ENCODE results near the gene P2RY2.

Gene P2RY2

GRCh38 chr11:73210916-73211667 is 7.0 kb upstream of the P2RY2 start:
- WGBS (ENCODE audit: insufficient coverage), result 100% methylated on average over 2 of the region's 4 CpGs
- H3K27me3 ChIP-seq (replicated peaks in 2 of 5; ENCODE audit: control insufficient read depth in 4 of 5, insufficient read depth in 5 of 5, low read length in 4 of 5), result no peaks in the 10 kb centered on the region
- ChIA-PET POLR2A (no interaction called here), CTCF (interaction anchor here (1.1 to 3.8 kb wide), 3 partner anchors 25 to 140 kb away, joined by 3 to 12 read pairs (median 11); no protein-coding TSS in a partner anchor)
- no peak overlapping the region for H3K4me3 ChIP-seq (ENCODE audit: control insufficient read depth in 1 of 7, extremely low read depth in 1 of 7, insufficient read depth in 4 of 7, low read depth in 2 of 7, low read length in 6 of 7)
- no peaks in the 10 kb centered on the region for H3K36me3 ChIP-seq (ENCODE audit: control insufficient read depth in 4 of 4, insufficient read depth in 4 of 4, low read length in 3 of 4)
- H3K27ac ChIP-seq (ENCODE audit: insufficient read depth in 1 of 2, low read depth in 1 of 2, low read length in 2 of 2, poor library complexity in 1 of 2, severe bottlenecking in 2 of 2), result no peak overlapping the region
- peaks cover 0 to 27% (median 2%) of the 10 kb centered on the region in 4 experiments for H3K4me1 ChIP-seq (ENCODE audit: control extremely low read depth in 1 of 4, control insufficient read depth in 4 of 4, insufficient read depth in 4 of 4, low read length in 3 of 4)
- no peak for DNase-seq
- no peaks in the 10 kb centered on the region for H3K9me3 ChIP-seq (ENCODE audit: control extremely low read depth in 1 of 5, control insufficient read depth in 4 of 5, insufficient read depth in 2 of 5, low read depth in 1 of 5, low read length in 4 of 5)

GRCh38 chr11:73213196-73214143 is 4.6 kb upstream of the P2RY2 start:
- Histone ChIP-seq H3K36me3 (ENCODE audit: control insufficient read depth in 4 of 4, insufficient read depth in 4 of 4, low read length in 3 of 4) (no peaks in the 10 kb centered on the region), H3K4me1 (ENCODE audit: control extremely low read depth in 1 of 4, control insufficient read depth in 4 of 4, insufficient read depth in 4 of 4, low read length in 3 of 4) (peaks cover 0 to 35% (median 9%) of the 10 kb centered on the region in 4 experiments), H3K4me3 (ENCODE audit: control insufficient read depth in 1 of 7, extremely low read depth in 1 of 7, insufficient read depth in 4 of 7, low read depth in 2 of 7, low read length in 6 of 7) (no peak overlapping the region), H3K27me3 (replicated peaks in 2 of 5; ENCODE audit: control insufficient read depth in 4 of 5, insufficient read depth in 5 of 5, low read length in 4 of 5) (peaks cover 0 to 4% (median 0%) of the 10 kb centered on the region in 5 experiments), H3K27ac (ENCODE audit: insufficient read depth in 1 of 2, low read depth in 1 of 2, low read length in 2 of 2, poor library complexity in 1 of 2, severe bottlenecking in 2 of 2) (no peak overlapping the region), H3K9me3 (ENCODE audit: control extremely low read depth in 1 of 5, control insufficient read depth in 4 of 5, insufficient read depth in 2 of 5, low read depth in 1 of 5, low read length in 4 of 5) (no peaks in the 10 kb centered on the region)
- ChIA-PET CTCF (interaction anchor here (0.6 to 3.8 kb wide), 9 partner anchors 16 to 488 kb away, joined by 3 to 12 read pairs (median 3); no protein-coding TSS in a partner anchor), POLR2A (interaction anchor here (0.5 to 0.6 kb wide), 2 partner anchors 10 to 77 kb away, joined by 3 to 5 read pairs; no protein-coding TSS in a partner anchor)
- no peak for DNase-seq
- 100% methylated on average over 4 of the region's 8 CpGs for WGBS (ENCODE audit: insufficient coverage)

DNA sequence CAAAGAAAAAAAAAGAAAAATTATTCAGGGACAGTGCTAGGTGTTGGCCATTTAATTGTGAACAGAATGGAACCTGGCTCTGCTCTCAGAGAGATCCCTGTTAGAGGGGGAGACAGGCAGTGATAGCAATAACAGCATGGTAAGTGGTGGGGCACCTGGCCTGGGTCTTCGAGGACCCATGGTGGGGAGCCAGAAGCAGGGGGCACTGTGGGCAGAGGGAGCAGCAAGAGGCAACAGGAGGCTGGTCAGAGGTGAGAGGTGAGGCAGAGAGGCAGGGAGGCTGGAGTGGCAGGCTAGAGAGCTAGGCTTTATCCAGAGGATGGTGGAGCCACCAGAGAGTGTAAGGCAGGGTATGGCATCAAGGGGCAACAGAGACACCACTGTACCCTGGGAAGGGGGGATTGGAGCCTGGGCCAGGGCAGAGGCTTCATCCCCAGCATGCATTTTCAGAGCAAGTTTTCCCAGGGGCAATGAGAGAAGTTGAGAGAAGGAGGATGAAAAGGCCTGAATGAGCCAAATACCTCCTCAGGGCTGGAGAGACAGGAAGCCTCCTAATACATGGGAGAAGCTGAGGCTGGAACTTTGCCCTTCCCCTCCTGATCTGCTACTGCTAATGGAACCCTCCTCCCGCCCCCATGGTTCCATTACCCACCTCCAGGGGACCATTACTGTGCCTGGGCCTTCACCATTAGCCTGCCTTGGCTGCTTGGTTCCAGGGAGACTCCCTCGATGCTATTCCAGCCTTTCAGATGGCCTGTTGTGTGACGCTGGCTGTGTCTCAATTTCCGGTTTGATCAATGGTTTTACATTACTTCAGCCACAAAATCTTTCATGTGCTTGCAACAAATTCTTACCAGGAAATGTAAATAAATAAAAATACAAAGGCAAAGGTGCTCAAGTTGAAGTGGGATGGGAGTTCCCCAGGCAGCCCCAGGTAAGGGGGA is 2.6 kb upstream of the P2RY2 start:
- ChIA-PET POLR2A (no interaction called here), CTCF (interaction anchor here (0.9 to 3.8 kb wide), 4 partner anchors 9 to 37 kb away, joined by 3 to 14 read pairs (median 7); no protein-coding TSS in a partner anchor)
- Histone ChIP-seq H3K27ac (ENCODE audit: insufficient read depth in 1 of 2, low read depth in 1 of 2, low read length in 2 of 2, poor library complexity in 1 of 2, severe bottlenecking in 2 of 2) (no peak overlapping the region), H3K36me3 (ENCODE audit: control insufficient read depth in 4 of 4, insufficient read depth in 4 of 4, low read length in 3 of 4) (no peaks in the 10 kb centered on the region), H3K9me3 (ENCODE audit: control extremely low read depth in 1 of 5, control insufficient read depth in 4 of 5, insufficient read depth in 2 of 5, low read depth in 1 of 5, low read length in 4 of 5) (no peaks in the 10 kb centered on the region), H3K27me3 (replicated peaks in 2 of 5; ENCODE audit: control insufficient read depth in 4 of 5, insufficient read depth in 5 of 5, low read length in 4 of 5) (peaks cover 0 to 17% (median 5%) of the 10 kb centered on the region in 5 experiments), H3K4me1 (ENCODE audit: control extremely low read depth in 1 of 4, control insufficient read depth in 4 of 4, insufficient read depth in 4 of 4, low read length in 3 of 4) (peaks cover 0 to 41% (median 15%) of the 10 kb centered on the region in 4 experiments), H3K4me3 (ENCODE audit: control insufficient read depth in 1 of 7, extremely low read depth in 1 of 7, insufficient read depth in 4 of 7, low read depth in 2 of 7, low read length in 6 of 7) (no peak overlapping the region)
- no peak for DNase-seq
- WGBS (ENCODE audit: insufficient coverage), result 92% methylated on average over 3 of the region's 5 CpGs

DNA sequence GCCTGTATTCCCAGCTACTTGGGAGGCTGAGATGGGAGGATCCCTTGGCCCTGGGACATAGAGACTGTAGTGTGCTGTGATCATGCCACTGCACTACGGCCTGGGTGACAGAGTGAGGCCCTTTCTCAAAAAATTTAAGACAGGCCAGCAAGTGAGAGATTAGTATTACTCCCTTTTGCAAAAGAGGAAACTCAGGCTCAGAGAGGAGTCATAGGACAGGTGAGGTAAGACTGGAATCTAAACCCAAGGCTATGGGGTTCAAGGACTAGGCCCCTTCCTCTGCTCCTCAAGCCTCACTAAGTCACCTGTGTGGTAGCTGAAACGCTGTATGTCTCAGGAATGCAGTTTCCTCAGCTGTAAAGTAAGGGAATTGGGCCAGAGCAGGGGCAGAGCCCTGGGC is 1.6 kb upstream of the P2RY2 start:
- ChIA-PET POLR2A (no interaction called here), CTCF (interaction anchor here (0.9 to 3.6 kb wide), 6 partner anchors 16 to 38 kb away, joined by 3 to 14 read pairs (median 4); no protein-coding TSS in a partner anchor)
- no peak for DNase-seq
- Histone ChIP-seq H3K9me3 (ENCODE audit: control extremely low read depth in 1 of 5, control insufficient read depth in 4 of 5, insufficient read depth in 2 of 5, low read depth in 1 of 5, low read length in 4 of 5) (no peaks in the 10 kb centered on the region), H3K27ac (ENCODE audit: insufficient read depth in 1 of 2, low read depth in 1 of 2, low read length in 2 of 2, poor library complexity in 1 of 2, severe bottlenecking in 2 of 2) (no peak overlapping the region), H3K27me3 (replicated peaks in 2 of 5; ENCODE audit: control insufficient read depth in 4 of 5, insufficient read depth in 5 of 5, low read length in 4 of 5) (peaks cover 0 to 17% (median 5%) of the 10 kb centered on the region in 5 experiments), H3K36me3 (ENCODE audit: control insufficient read depth in 4 of 4, insufficient read depth in 4 of 4, low read length in 3 of 4) (no peaks in the 10 kb centered on the region), H3K4me1 (ENCODE audit: control extremely low read depth in 1 of 4, control insufficient read depth in 4 of 4, insufficient read depth in 4 of 4, low read length in 3 of 4) (peaks cover 0 to 45% (median 15%) of the 10 kb centered on the region in 4 experiments), H3K4me3 (ENCODE audit: control insufficient read depth in 1 of 7, extremely low read depth in 1 of 7, insufficient read depth in 4 of 7, low read depth in 2 of 7, low read length in 6 of 7) (no peak overlapping the region)
- WGBS (ENCODE audit: insufficient coverage), result 100% methylated on average over 2 of the region's 2 CpGs

GRCh38 chr11:73217131-73217809 is 811 bp upstream of the P2RY2 start:
- WGBS (ENCODE audit: insufficient coverage), result 95% methylated on average over 12 of the region's 15 CpGs
- H3K4me3 ChIP-seq (ENCODE audit: control insufficient read depth in 1 of 7, extremely low read depth in 1 of 7, insufficient read depth in 4 of 7, low read depth in 2 of 7, low read length in 6 of 7), result peak overlapping the region in 1 of 7 experiments; percentile 78
- ChIA-PET CTCF (interaction anchor here (0.9 to 3.6 kb wide), 11 partner anchors 10 to 54 kb away, joined by 3 to 14 read pairs (median 4); no protein-coding TSS in a partner anchor), POLR2A (no interaction called here)
- no peak overlapping the region for H3K27ac ChIP-seq (ENCODE audit: insufficient read depth in 1 of 2, low read depth in 1 of 2, low read length in 2 of 2, poor library complexity in 1 of 2, severe bottlenecking in 2 of 2)
- no peaks in the 10 kb centered on the region for H3K9me3 ChIP-seq (ENCODE audit: control extremely low read depth in 1 of 5, control insufficient read depth in 4 of 5, insufficient read depth in 2 of 5, low read depth in 1 of 5, low read length in 4 of 5)
- H3K36me3 ChIP-seq (ENCODE audit: control insufficient read depth in 4 of 4, insufficient read depth in 4 of 4, low read length in 3 of 4), result no peaks in the 10 kb centered on the region
- peaks cover 0 to 17% (median 5%) of the 10 kb centered on the region in 5 experiments for H3K27me3 ChIP-seq (replicated peaks in 2 of 5; ENCODE audit: control insufficient read depth in 4 of 5, insufficient read depth in 5 of 5, low read length in 4 of 5)
- peaks cover 0 to 47% (median 15%) of the 10 kb centered on the region in 4 experiments for H3K4me1 ChIP-seq (ENCODE audit: control extremely low read depth in 1 of 4, control insufficient read depth in 4 of 4, insufficient read depth in 4 of 4, low read length in 3 of 4)
- DNase-seq, result no peak

DNA sequence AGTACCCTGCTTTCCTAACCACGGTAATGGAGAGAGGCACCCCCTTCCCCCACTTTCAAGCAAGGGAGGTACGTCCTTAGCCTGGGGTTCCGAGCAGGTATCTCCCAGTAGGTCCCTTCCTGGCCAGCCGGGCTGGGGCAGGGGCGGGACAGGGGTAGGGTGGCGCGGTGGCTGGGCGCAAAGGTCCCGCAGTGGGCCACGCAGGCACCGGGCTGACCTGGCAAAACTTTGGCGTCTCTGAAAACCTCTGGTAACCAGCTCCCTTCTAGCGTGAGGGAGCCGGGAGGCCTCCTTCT is 323 bp upstream of the P2RY2 start:
- WGBS (ENCODE audit: insufficient coverage), result 58% methylated on average over 13 of the region's 14 CpGs
- H3K27ac ChIP-seq (ENCODE audit: insufficient read depth in 1 of 2, low read depth in 1 of 2, low read length in 2 of 2, poor library complexity in 1 of 2, severe bottlenecking in 2 of 2), result no peak overlapping the region
- ChIA-PET CTCF (interaction anchor here (0.9 to 3.6 kb wide), 9 partner anchors 10 to 55 kb away, joined by 3 to 14 read pairs (median 4); no protein-coding TSS in a partner anchor), POLR2A (no interaction called here)
- no peaks in the 10 kb centered on the region for H3K36me3 ChIP-seq (ENCODE audit: control insufficient read depth in 4 of 4, insufficient read depth in 4 of 4, low read length in 3 of 4)
- peaks cover 0 to 17% (median 5%) of the 10 kb centered on the region in 5 experiments for H3K27me3 ChIP-seq (replicated peaks in 2 of 5; ENCODE audit: control insufficient read depth in 4 of 5, insufficient read depth in 5 of 5, low read length in 4 of 5)
- H3K4me1 ChIP-seq (ENCODE audit: control extremely low read depth in 1 of 4, control insufficient read depth in 4 of 4, insufficient read depth in 4 of 4, low read length in 3 of 4), result peaks cover 0 to 46% (median 15%) of the 10 kb centered on the region in 4 experiments
- DNase-seq, result no peak
- peak overlapping the region in 6 of 7 experiments; percentile 21 to 78 (median 65) for H3K4me3 ChIP-seq (ENCODE audit: control insufficient read depth in 1 of 7, extremely low read depth in 1 of 7, insufficient read depth in 4 of 7, low read depth in 2 of 7, low read length in 6 of 7)
- H3K9me3 ChIP-seq (ENCODE audit: control extremely low read depth in 1 of 5, control insufficient read depth in 4 of 5, insufficient read depth in 2 of 5, low read depth in 1 of 5, low read length in 4 of 5), result no peaks in the 10 kb centered on the region
